GM13977 (cell line): ENCODE data around the gene STAT3.

Experiments used
- DNase-seq: peaks from one replicate; pipeline ENCODE4 v3.0.0; 2012; ENCODE audit warnings: low spot score
- CTCF ChIP-seq: IDR thresholded peaks from 2 replicates; pipeline ENCODE4 v1.5.1; 2012; ENCODE audit warnings: mild to moderate bottlenecking, control low read depth; ENCODE audit not compliant: insufficient read depth; ENCODE audit errors: extremely low read depth, missing control alignments
- in situ Hi-C: fragments of 300-500 bp; cut with MboI; formaldehyde crosslinking; loops from one replicate; pipeline ENCODE4 v1.12.0; 2022; ENCODE audit warnings: low sequenced_read_pairs, low pct_unique_long_range_greater_than_20kb, mixed read lengths, inconsistent platforms; ENCODE audit not compliant: unreplicated experiment

Gene STAT3

GRCh38 chr17:42345396-42346073 is 42.7 kb downstream of the STAT3 start:
- in situ Hi-C loops, result no loop called here
- no peak for TF ChIP-seq CTCF
- DNase-seq, result no peak

- DNase-seq, result no peak
- no peak for TF ChIP-seq CTCF
- in situ Hi-C loops, result no loop called here
These were observed 45.8 kb downstream of the STAT3 start for GRCh38 chr17:42342242-42343008.

GRCh38 chr17:42341568-42341967 is 46.7 kb downstream of the STAT3 start:
- no peak for DNase-seq
- TF ChIP-seq CTCF, result no peak
- in situ Hi-C loops, result no loop called here

- no peak for TF ChIP-seq CTCF
- in situ Hi-C loops, result no loop called here
- no peak for DNase-seq
These were observed 47.5 kb downstream of the STAT3 start for GRCh38 chr17:42340691-42341127.

GRCh38 chr17:42339221-42339620 is 49.0 kb downstream of the STAT3 start:
- in situ Hi-C loops, result no loop called here
- TF ChIP-seq CTCF, result no peak
- no peak for DNase-seq

- no peak for TF ChIP-seq CTCF
- in situ Hi-C loops, result no loop called here
- DNase-seq, result no peak
These were observed 49.7 kb downstream of the STAT3 start for GRCh38 chr17:42338427-42338985.
